Measurements from ENCODE around the gene FZD2. TPM values are rescaled to one million over a fixed set of nuclear protein-coding genes. Genes with fewer than 3 reads are reported as not detected.

FZD2 gene
- total and polyA plus RNA-seq, 4 donors, result 0.37 to 0.61 (median 0.42) TPM; not detected in 1

- TF ChIP-seq CTCF (IDR thresholded peaks at IDR 0.05; ENCODE audit: low read depth, low read length, missing input control) (no peak), NR2F2 (IDR thresholded peaks at IDR 0.05) (no peak), EGR1 (IDR thresholded peaks at IDR 0.05; ENCODE audit: low read depth in 2 of 2) (no peak)
Observed at GRCh38 chr17:44602970-44603369, 45.7 kb downstream of the FZD2 start (continued).

DNA sequence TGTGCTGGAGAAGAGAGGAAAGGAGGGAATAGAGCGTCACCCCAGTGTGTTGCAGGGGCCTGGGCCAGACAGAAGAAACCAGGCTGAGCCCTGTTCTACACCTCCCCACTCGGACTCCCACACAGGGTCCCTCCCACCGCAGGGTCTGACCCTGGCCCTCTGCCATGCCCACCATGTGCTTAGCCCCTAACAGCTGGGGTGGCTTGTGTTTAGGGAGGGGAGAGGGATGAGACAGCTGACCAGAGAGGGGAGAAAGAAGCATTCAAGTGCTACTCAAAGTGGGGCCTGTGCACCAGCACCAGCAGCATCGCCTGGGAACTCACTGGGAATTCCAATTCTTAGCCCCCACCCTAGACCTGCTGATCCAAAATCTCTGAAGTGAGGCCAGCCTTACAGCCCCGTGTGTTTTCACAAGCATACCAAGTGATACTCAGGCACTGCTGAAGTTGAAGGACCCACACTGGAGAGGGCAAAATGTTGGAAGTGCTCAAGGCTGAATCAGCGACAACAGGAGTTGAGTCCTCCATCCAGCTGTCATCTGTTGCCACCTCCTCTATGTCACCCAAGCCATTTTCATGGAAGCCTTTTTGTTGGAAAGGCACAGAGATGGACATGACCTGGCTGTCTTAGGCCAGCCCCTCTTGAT lies 47.0 kb downstream of the FZD2 start:
- no peak overlapping the region for H3K9ac ChIP-seq (ENCODE audit: low read depth in 1 of 2, low read length in 2 of 2)
- no peaks in the 10 kb centered on the region for H3K4me1 ChIP-seq (ENCODE audit: control insufficient read depth in 4 of 4, insufficient read depth in 4 of 4, low read length in 3 of 4)
- DNase-seq (ENCODE audit: low spot score), result no peak
- peaks cover 0 to 5% (median 0%) of the 10 kb centered on the region in 4 donors for H3K27me3 ChIP-seq (ENCODE audit: control insufficient read depth in 4 of 4, insufficient read depth in 4 of 4, low read length in 3 of 4)
- H3K4me3 ChIP-seq (ENCODE audit: low read depth in 1 of 3, low read length in 3 of 3), result no peak overlapping the region
- H3K27ac ChIP-seq (ENCODE audit: low read depth in 1 of 2, low read length in 2 of 2), result no peak overlapping the region
- no peak for TF ChIP-seq SP1 (IDR thresholded peaks at IDR 0.05)
- no peak for TF ChIP-seq GABPA (IDR thresholded peaks at IDR 0.05 in 1 of 2, conservative IDR thresholded peaks at IDR 0.05 in 1 of 2)
- TF ChIP-seq CTCF (IDR thresholded peaks at IDR 0.05; ENCODE audit: low read depth, low read length, missing input control), result no peak
- no peak for TF ChIP-seq HNF4G (IDR thresholded peaks at IDR 0.05)
- no peak for TF ChIP-seq ZBTB33 (IDR thresholded peaks at IDR 0.05)
- TF ChIP-seq RXRA (IDR thresholded peaks at IDR 0.05), result no peak
- no peak for TF ChIP-seq YY1 (IDR thresholded peaks at IDR 0.05)
- no peak for TF ChIP-seq FOXA1 (IDR thresholded peaks at IDR 0.05)
- TF ChIP-seq, protein P1, sequence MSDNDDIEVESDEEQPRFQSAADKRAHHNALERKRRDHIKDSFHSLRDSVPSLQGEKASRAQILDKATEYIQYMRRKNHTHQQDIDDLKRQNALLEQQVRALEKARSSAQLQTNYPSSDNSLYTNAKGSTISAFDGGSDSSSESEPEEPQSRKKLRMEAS (IDR thresholded peaks at IDR 0.05), result no peak
- TF ChIP-seq TAF1 (conservative IDR thresholded peaks at IDR 0.05), result no peak
- TF ChIP-seq JUND (IDR thresholded peaks at IDR 0.05), result no peak
- TF ChIP-seq HNF4A (conservative IDR thresholded peaks at IDR 0.05), result no peak
- TF ChIP-seq ATF3 (IDR thresholded peaks at IDR 0.05), result no peak
- TF ChIP-seq NR2F2 (IDR thresholded peaks at IDR 0.05), result no peak
- no peak for TF ChIP-seq FOXA2 (IDR thresholded peaks at IDR 0.05)
- no peak for TF ChIP-seq EGR1 (IDR thresholded peaks at IDR 0.05; ENCODE audit: low read depth in 2 of 2)
- TF ChIP-seq, protein P2, sequence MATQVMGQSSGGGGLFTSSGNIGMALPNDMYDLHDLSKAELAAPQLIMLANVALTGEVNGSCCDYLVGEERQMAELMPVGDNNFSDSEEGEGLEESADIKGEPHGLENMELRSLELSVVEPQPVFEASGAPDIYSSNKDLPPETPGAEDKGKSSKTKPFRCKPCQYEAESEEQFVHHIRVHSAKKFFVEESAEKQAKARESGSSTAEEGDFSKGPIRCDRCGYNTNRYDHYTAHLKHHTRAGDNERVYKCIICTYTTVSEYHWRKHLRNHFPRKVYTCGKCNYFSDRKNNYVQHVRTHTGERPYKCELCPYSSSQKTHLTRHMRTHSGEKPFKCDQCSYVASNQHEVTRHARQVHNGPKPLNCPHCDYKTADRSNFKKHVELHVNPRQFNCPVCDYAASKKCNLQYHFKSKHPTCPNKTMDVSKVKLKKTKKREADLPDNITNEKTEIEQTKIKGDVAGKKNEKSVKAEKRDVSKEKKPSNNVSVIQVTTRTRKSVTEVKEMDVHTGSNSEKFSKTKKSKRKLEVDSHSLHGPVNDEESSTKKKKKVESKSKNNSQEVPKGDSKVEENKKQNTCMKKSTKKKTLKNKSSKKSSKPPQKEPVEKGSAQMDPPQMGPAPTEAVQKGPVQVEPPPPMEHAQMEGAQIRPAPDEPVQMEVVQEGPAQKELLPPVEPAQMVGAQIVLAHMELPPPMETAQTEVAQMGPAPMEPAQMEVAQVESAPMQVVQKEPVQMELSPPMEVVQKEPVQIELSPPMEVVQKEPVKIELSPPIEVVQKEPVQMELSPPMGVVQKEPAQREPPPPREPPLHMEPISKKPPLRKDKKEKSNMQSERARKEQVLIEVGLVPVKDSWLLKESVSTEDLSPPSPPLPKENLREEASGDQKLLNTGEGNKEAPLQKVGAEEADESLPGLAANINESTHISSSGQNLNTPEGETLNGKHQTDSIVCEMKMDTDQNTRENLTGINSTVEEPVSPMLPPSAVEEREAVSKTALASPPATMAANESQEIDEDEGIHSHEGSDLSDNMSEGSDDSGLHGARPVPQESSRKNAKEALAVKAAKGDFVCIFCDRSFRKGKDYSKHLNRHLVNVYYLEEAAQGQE (IDR thresholded peaks at IDR 0.05), result no peak
- no peak for TF ChIP-seq RAD21 (IDR thresholded peaks at IDR 0.05)
- no peaks in the 10 kb centered on the region for H3K9me3 ChIP-seq (ENCODE audit: control insufficient read depth in 4 of 4, low read length in 3 of 4)
- WGBS, result 73% methylated on average over 6 of the region's 6 CpGs
- H3K36me3 ChIP-seq (ENCODE audit: control insufficient read depth in 4 of 4, insufficient read depth in 3 of 4, low read depth in 1 of 4, low read length in 3 of 4), result no peaks in the 10 kb centered on the region
